Calu3 (cell line): Measurements from ENCODE around the gene PURA. TPM values are rescaled to one million over a fixed set of nuclear protein-coding genes. Genes with fewer than 3 reads are reported as not detected.

Experiments
- BruUV-seq: library from RNA; stranded (reverse); fragments of 400-500 nt; replicated peaks from 2 replicates; lab custom pipeline; 2021; lab: Mats Ljungman, UMichigan
- CTCF ChIA-PET: fragments of 300-600 bp; sonication (Branson Sonifier 250); formaldehyde crosslinking; loops from one replicate; lab custom pipeline; 2022; ENCODE audit warnings: antibody characterized with exemption; lab: Charles Lee
- DNase-seq: peaks from one replicate; pipeline ENCODE4 v3.0.0; 2022
- H3K27ac Mint-ChIP-seq: one replicate; pipeline ENCODE4 v1.8.0; 2022; ENCODE audit warnings: mixed read lengths; ENCODE audit not compliant: unreplicated experiment
- H3K27me3 Mint-ChIP-seq: one replicate; pipeline ENCODE4 v1.8.0; 2022; ENCODE audit warnings: mixed read lengths; ENCODE audit not compliant: unreplicated experiment
- H3K36me3 Mint-ChIP-seq: one replicate; pipeline ENCODE4 v1.8.0; 2022; ENCODE audit warnings: mild to moderate bottlenecking, moderate library complexity, mixed read lengths; ENCODE audit not compliant: insufficient read depth, unreplicated experiment
- H3K4me1 Mint-ChIP-seq: one replicate; pipeline ENCODE4 v1.8.0; 2022; ENCODE audit warnings: mild to moderate bottlenecking, low read depth, mixed read lengths; ENCODE audit not compliant: unreplicated experiment
- H3K4me3 Mint-ChIP-seq: one replicate; pipeline ENCODE4 v1.8.0; 2022; ENCODE audit warnings: mild to moderate bottlenecking, low read depth, moderate library complexity, mixed read lengths; ENCODE audit not compliant: unreplicated experiment
- H3K9me3 Mint-ChIP-seq: one replicate; pipeline ENCODE4 v1.8.0; 2022; ENCODE audit warnings: low read depth, mixed read lengths; ENCODE audit not compliant: unreplicated experiment
- intact Hi-C: fragments of 100-400 bp; cut with micrococcal nuclease; formaldehyde crosslinking; loops from one replicate; pipeline ENCODE4 v1.10.0; 2022; ENCODE audit not compliant: unreplicated experiment
- total RNA-seq: library from RNA; stranded (reverse); gene quantifications from 2 replicates; pipeline ENCODE4 v1.2.3, GENCODE V29; 2022
- TF ChIP-seq, protein P1 (sequence below): fragments of 200-600 bp; IDR thresholded peaks from one replicate; pipeline ENCODE4 v1.8.0; 2022; ENCODE audit warnings: antibody characterized with exemption; ENCODE audit not compliant: unreplicated experiment

The PURA gene
- total RNA-seq, 1 experiment from 2014 or later = 16.7 TPM

DNA sequence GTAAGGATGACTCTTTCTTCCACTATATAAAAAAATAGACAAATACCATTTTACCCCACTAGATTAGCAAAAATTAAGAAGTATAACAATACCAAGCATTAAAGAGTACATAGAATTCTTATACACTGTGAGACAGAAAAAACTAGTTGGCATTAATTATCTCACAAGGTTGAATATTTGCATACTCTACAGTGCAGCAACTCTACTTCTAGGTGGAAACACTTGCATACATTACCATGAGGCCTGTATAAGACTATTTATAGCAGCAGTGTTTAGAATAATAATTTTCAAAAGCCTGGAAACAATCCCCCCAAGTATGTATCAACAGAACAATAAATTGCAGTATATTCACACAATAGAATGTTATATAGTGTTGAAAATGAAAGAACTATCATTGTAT, 19.0 kb upstream of the PURA start:
- Mint-ChIP-seq H3K27me3 (peaks cover 34% of the 10 kb centered on the region), H3K4me3 (no peak overlapping the region), H3K36me3 (no peaks in the 10 kb centered on the region), H3K9me3 (peaks cover 11% of the 10 kb centered on the region), H3K27ac (no peak overlapping the region), H3K4me1 (no peaks in the 10 kb centered on the region)
- no peak for DNase-seq
- CTCF ChIA-PET = no interaction called here
- TF ChIP-seq, protein P1, sequence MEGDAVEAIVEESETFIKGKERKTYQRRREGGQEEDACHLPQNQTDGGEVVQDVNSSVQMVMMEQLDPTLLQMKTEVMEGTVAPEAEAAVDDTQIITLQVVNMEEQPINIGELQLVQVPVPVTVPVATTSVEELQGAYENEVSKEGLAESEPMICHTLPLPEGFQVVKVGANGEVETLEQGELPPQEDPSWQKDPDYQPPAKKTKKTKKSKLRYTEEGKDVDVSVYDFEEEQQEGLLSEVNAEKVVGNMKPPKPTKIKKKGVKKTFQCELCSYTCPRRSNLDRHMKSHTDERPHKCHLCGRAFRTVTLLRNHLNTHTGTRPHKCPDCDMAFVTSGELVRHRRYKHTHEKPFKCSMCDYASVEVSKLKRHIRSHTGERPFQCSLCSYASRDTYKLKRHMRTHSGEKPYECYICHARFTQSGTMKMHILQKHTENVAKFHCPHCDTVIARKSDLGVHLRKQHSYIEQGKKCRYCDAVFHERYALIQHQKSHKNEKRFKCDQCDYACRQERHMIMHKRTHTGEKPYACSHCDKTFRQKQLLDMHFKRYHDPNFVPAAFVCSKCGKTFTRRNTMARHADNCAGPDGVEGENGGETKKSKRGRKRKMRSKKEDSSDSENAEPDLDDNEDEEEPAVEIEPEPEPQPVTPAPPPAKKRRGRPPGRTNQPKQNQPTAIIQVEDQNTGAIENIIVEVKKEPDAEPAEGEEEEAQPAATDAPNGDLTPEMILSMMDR = no peak
- intact Hi-C loops = no loop called here
- no TSS peak for BruUV-seq

DNA sequence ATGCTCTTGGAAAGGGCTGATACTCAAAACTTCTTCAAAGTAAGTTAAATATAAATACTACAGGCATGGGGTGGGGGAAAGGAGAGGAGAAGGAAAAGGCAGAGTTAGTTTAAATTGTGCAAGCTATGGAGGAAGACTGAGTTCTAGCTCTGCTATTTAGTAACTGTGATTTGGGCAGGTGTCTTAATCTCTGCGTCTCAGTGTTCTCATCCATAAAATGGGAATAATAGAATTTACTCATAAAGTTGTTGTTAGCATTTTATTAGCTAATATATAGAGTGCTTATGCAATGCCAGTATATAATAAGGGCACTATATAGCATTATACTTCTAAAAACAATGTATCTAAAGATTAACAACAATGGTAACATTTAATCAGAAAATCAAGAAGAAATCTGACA, 12.7 kb upstream of the PURA start:
- TF ChIP-seq, protein P1 = no peak
- CTCF ChIA-PET = no interaction called here
- BruUV-seq = no TSS peak
- H3K27ac Mint-ChIP-seq = no peak overlapping the region
- H3K9me3 Mint-ChIP-seq = no peaks in the 10 kb centered on the region
- no peak overlapping the region for H3K4me3 Mint-ChIP-seq
- DNase-seq = no peak
- peaks cover 33% of the 10 kb centered on the region for H3K27me3 Mint-ChIP-seq
- H3K4me1 Mint-ChIP-seq = peaks cover 4% of the 10 kb centered on the region
- intact Hi-C loops = no loop called here
- H3K36me3 Mint-ChIP-seq = no peaks in the 10 kb centered on the region

DNA sequence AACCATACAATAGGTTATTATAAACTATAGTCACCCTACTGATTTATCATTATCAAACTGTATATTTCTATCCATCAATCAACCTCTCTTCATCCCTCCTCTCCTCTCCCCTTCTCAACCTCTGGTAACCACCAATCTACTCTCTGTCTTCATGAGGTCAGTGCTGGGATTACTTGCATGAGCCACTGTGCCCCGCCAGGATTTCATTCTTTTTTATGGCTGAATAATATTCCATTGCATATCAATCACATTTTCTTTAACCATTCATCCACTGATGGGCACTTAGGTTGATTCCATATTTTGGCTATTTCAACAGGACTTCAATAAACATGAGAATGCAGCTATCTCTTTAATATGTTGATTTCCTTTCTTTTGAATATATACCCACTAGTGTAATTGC, 10.8 kb upstream of the PURA start:
- intact Hi-C loops = no loop called here
- Mint-ChIP-seq H3K27me3 (peaks cover 33% of the 10 kb centered on the region), H3K9me3 (no peaks in the 10 kb centered on the region), H3K27ac (no peak overlapping the region), H3K4me1 (peaks cover 11% of the 10 kb centered on the region), H3K4me3 (no peak overlapping the region), H3K36me3 (peaks cover 13% of the 10 kb centered on the region)
- CTCF ChIA-PET = no interaction called here
- TF ChIP-seq, protein P1 = no peak
- no peak for DNase-seq
- BruUV-seq = no TSS peak

DNA sequence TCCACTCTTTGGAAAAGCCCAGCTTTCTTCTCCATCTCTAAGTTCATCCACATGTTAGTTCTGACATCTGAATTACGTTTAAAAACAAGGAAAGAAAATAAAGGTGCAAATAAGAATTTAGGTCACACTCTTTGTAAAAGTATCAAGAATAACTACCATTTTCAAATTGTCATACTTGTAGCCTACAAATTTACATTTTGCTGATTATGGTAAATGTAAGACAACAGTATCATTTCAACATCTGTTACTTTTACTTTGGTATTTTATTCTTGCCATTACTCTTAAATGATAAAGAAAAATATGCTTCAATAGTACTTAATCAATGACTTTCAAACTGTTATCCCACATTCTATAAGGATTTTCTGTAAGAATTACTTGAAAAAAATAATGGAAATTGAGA, 9.8 kb upstream of the PURA start:
- Mint-ChIP-seq H3K27ac (no peak overlapping the region), H3K9me3 (no peaks in the 10 kb centered on the region), H3K36me3 (peaks cover 22% of the 10 kb centered on the region), H3K27me3 (peaks cover 39% of the 10 kb centered on the region), H3K4me3 (no peak overlapping the region), H3K4me1 (peaks cover 15% of the 10 kb centered on the region)
- TF ChIP-seq, protein P1 = no peak
- intact Hi-C loops = no loop called here
- BruUV-seq = no TSS peak
- DNase-seq = no peak
- CTCF ChIA-PET = no interaction called here
